Neuronal stem cell (in vitro differentiated cells): ENCODE results near the gene TMCO5A.
"Not testable (repeated sequence)": the region's sequence is repeated elsewhere in the genome, so short reads cannot be mapped to it uniquely, and the experiment has no call there.

ENCODE experiments used
- DNase-seq: peaks from one replicate; pipeline ENCODE4 v3.0.0-alpha.2; 2013; ENCODE audit warnings: low spot score
- H2AFZ ChIP-seq: one replicate; pipeline ENCODE4 v1.6.1; 2013; ENCODE audit warnings: mild to moderate bottlenecking, low read length, inconsistent platforms
- H2AK5ac ChIP-seq: 2 replicates; pipeline ENCODE4 v1.6.1; 2013; ENCODE audit warnings: low read depth, mild to moderate bottlenecking, inconsistent platforms, low read length, moderate library complexity, mixed read lengths
- H2BK120ac ChIP-seq: 2 replicates; pipeline ENCODE4 v1.6.1; 2013; ENCODE audit warnings: low read depth, mild to moderate bottlenecking, inconsistent platforms, low read length, moderate library complexity, mixed read lengths
- H2BK12ac ChIP-seq: one replicate; pipeline ENCODE4 v1.6.1; 2013; ENCODE audit warnings: low read length, inconsistent platforms
- H2BK15ac ChIP-seq: 2 replicates; pipeline ENCODE4 v1.6.1; 2013; ENCODE audit warnings: mild to moderate bottlenecking, low read length, inconsistent platforms, mixed read lengths
- H2BK5ac ChIP-seq: one replicate; pipeline ENCODE4 v1.6.1; 2013; ENCODE audit warnings: inconsistent platforms, mild to moderate bottlenecking, low read length, moderate library complexity
- H3K14ac ChIP-seq: one replicate; pipeline ENCODE4 v1.6.1; 2013; ENCODE audit warnings: low read length, inconsistent platforms
- H3K18ac ChIP-seq: 2 replicates; pipeline ENCODE4 v1.6.1; 2013; ENCODE audit warnings: low read length, inconsistent platforms
- H3K23ac ChIP-seq: 2 replicates; pipeline ENCODE4 v1.6.1; 2013; ENCODE audit warnings: low read depth, mild to moderate bottlenecking, mixed read lengths, low read length, inconsistent platforms; ENCODE audit not compliant: poor library complexity
- H3K27ac ChIP-seq: replicated peaks from 3 replicates; pipeline ENCODE4 v1.5.1; 2013; ENCODE audit warnings: low read length, inconsistent platforms
- H3K27me3 ChIP-seq, 3 experiments: 2 replicates each; pipeline ENCODE4 v1.6.1; 2013; ENCODE audit warnings: low read length in 3 of 3, mild to moderate bottlenecking in 2 of 3, inconsistent platforms in 1 of 3, low read depth in 1 of 3, mixed read lengths in 1 of 3, moderate library complexity in 1 of 3; ENCODE audit not compliant: control insufficient read depth in 3 of 3, insufficient read depth in 3 of 3
- H3K36me3 ChIP-seq, 2 donors: replicated peaks in 1 of 2; 2 replicates each; pipeline ENCODE4 v1.6.1; 2013; ENCODE audit warnings: low read length in 2 of 2; ENCODE audit not compliant: control insufficient read depth in 2 of 2, insufficient read depth in 2 of 2
- H3K4ac ChIP-seq: 2 replicates; pipeline ENCODE4 v1.6.1; 2013; ENCODE audit warnings: inconsistent platforms, mild to moderate bottlenecking, low read length, moderate library complexity
- H3K4me1 ChIP-seq, 2 donors: 1 replicate in 1 of 2; 2 replicates in 1 of 2; pipeline ENCODE4 v1.6.1; 2013; ENCODE audit warnings: low read length in 2 of 2, low read depth in 1 of 2; ENCODE audit not compliant: control insufficient read depth in 2 of 2, insufficient read depth in 1 of 2
- H3K4me2 ChIP-seq: one replicate; pipeline ENCODE4 v1.6.1; 2013; ENCODE audit warnings: mild to moderate bottlenecking, low read length, inconsistent platforms; ENCODE audit not compliant: insufficient read depth, poor library complexity, severe bottlenecking
- H3K4me3 ChIP-seq, 2 donors: 2 replicates each; pipeline ENCODE4 v1.5.1; 2013; ENCODE audit warnings: low read length in 2 of 2, mild to moderate bottlenecking in 2 of 2, inconsistent platforms in 1 of 2, moderate library complexity in 1 of 2
- H3K79me1 ChIP-seq: one replicate; pipeline ENCODE4 v1.6.1; 2013; ENCODE audit warnings: low read depth, mild to moderate bottlenecking, inconsistent platforms, low read length, moderate library complexity
- H3K9ac ChIP-seq: one replicate; pipeline ENCODE4 v1.6.1; 2013; ENCODE audit warnings: mild to moderate bottlenecking, low read depth, low read length, inconsistent platforms; ENCODE audit not compliant: poor library complexity
- H3K9me3 ChIP-seq, 2 donors: replicated peaks in 1 of 2; 2 replicates each; pipeline versions ENCODE3 to v1.6.1; 2013; ENCODE audit warnings: low read length in 2 of 2, mild to moderate bottlenecking in 2 of 2, inconsistent platforms in 1 of 2, low read depth in 1 of 2, mixed read lengths in 1 of 2, moderate library complexity in 1 of 2; ENCODE audit not compliant: control insufficient read depth in 2 of 2, insufficient read depth in 1 of 2
- H4K8ac ChIP-seq: one replicate; pipeline ENCODE4 v1.6.1; 2013; ENCODE audit warnings: low read depth, mild to moderate bottlenecking, inconsistent platforms, low read length, moderate library complexity
- H4K91ac ChIP-seq: one replicate; pipeline ENCODE4 v1.6.1; 2013; ENCODE audit warnings: low read length, low read depth, mild to moderate bottlenecking, inconsistent platforms; ENCODE audit not compliant: poor library complexity
- WGBS, 2 donors: extraction: QIAGEN DNeasy Blood & Tissue Kit; methylation state at CpG; one replicate each; pipeline ENCODE4 v1.1.7; 2013; ENCODE audit warnings: missing lambda C conversion rate in 2 of 2, mixed read lengths in 1 of 2; ENCODE audit not compliant: insufficient read length in 2 of 2, insufficient replicate concordance in 1 of 2; ENCODE audit errors: extremely low coverage in 2 of 2; 5-methylcytosine and 5-hydroxymethylcytosine counted together

Gene TMCO5A

DNA sequence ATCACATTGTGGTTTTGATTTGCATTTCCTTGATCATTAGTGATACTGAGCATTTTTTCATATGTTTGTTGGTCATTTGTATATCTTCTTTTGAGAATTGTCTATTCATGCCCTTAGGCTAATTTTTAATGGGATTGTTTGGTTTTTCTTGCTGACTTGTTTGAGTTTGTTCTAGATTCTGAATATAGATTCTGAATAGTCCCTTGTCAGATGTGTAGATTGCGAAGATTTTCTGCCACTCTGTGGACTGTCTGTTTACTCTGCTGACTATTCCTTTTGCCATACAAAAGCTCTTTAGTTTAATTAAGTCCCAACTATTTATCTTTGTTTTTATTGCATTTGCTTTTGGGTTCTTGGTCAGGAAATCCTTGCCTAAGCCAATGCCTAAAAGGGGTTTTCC, 26.3 kb downstream of the TMCO5A start:
- H2BK5ac ChIP-seq, H3K27me3 ChIP-seq, H3K4me1 ChIP-seq, H3K23ac ChIP-seq, H3K79me1 ChIP-seq, H2BK12ac ChIP-seq, H2BK120ac ChIP-seq, H3K4ac ChIP-seq, H3K14ac ChIP-seq, H3K18ac ChIP-seq, H4K8ac ChIP-seq, H2BK15ac ChIP-seq, H3K4me3 ChIP-seq, H3K4me2 ChIP-seq, H4K91ac ChIP-seq, H3K9ac ChIP-seq, H3K9me3 ChIP-seq, H3K36me3 ChIP-seq, DNase-seq, H3K27ac ChIP-seq, H2AK5ac ChIP-seq, H2AFZ ChIP-seq: not testable (repeated sequence)
- no CpG with 5 or more reads among the region's 1 CpG for WGBS, 2 donors

DNA sequence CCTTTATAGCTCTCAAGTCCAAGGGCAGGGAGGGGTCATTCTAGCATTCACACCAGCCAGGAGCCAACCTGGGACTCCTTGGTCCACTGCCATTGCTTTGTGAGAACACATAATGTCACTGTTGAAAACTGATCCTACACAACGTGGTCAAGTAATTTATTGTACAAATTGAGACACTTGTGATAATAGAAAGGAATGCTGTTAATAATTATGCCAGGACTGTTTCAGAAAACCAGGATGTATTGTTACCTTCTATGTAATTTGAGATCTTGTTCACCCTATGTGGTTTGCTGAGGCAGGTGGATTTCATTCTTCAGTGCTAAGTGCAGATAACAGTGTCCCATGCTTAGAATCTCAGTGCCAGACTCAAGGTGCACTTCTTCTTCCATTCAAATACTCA, 33.3 kb downstream of the TMCO5A start:
- Histone ChIP-seq H3K9me3 (no peaks in the 10 kb centered on the region), H2BK15ac (no peak overlapping the region), H3K4me3 (no peak overlapping the region), H3K14ac (no peak overlapping the region), H2BK120ac (no peak overlapping the region), H3K27ac (no peak overlapping the region), H3K4ac (no peak overlapping the region), H4K8ac (no peak overlapping the region), H3K79me1 (no peaks in the 10 kb centered on the region), H3K4me2 (no peak overlapping the region), H2BK5ac (no peak overlapping the region), H3K23ac (no peak overlapping the region), H4K91ac (no peak overlapping the region), H3K4me1 (no peaks in the 10 kb centered on the region), H2AK5ac (no peak overlapping the region), H2AFZ (no peak overlapping the region), H3K9ac (no peak overlapping the region), H3K18ac (no peak overlapping the region), H3K27me3 (peaks cover 0 to 5% (median 0%) of the 10 kb centered on the region in 3 experiments), H3K36me3 (no peaks in the 10 kb centered on the region), H2BK12ac (no peak overlapping the region)
- no peak for DNase-seq
- no CpG with 5 or more reads among the region's 1 CpG for WGBS, 2 donors

DNA sequence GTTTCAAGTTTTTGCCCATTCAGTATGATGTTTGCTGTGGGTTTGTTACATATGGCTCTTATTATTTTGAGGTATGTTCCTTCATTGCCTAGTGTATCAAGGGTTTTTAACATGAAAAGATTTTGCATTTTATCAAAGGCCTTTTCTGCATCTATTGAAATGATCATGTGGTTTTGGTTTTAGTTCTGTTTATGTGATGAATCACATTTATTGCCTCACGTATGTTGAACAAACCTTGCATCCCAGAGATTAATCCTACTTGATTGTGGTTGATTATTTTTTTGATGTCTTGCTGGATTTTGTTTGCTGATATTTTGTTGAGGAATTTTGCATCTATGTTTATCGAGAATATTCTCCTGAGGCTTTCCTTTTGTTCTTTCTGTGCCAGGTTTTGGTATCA, 39.4 kb downstream of the TMCO5A start:
- no peaks in the 10 kb centered on the region for H3K36me3 ChIP-seq
- no peak overlapping the region for H2AK5ac ChIP-seq
- H4K8ac ChIP-seq, result no peak overlapping the region
- no peaks in the 10 kb centered on the region for H3K4me1 ChIP-seq
- H3K9me3 ChIP-seq, result no peaks in the 10 kb centered on the region
- no peak overlapping the region for H3K18ac ChIP-seq
- H3K14ac ChIP-seq, result no peak overlapping the region
- no peak overlapping the region for H3K4me2 ChIP-seq
- H3K9ac ChIP-seq, result no peak overlapping the region
- H2AFZ ChIP-seq, result no peak overlapping the region
- H3K27ac ChIP-seq, result no peak overlapping the region
- H3K23ac ChIP-seq, result no peak overlapping the region
- H3K4me3 ChIP-seq, result no peak overlapping the region
- no peak overlapping the region for H2BK12ac ChIP-seq
- H3K27me3 ChIP-seq, result no peaks in the 10 kb centered on the region
- no peak overlapping the region for H2BK15ac ChIP-seq
- no peak overlapping the region for H4K91ac ChIP-seq
- WGBS, 2 donors, result no CpG with 5 or more reads among the region's 2 CpGs
- no peak overlapping the region for H2BK120ac ChIP-seq
- no peaks in the 10 kb centered on the region for H3K79me1 ChIP-seq
- no peak for DNase-seq
- H2BK5ac ChIP-seq, result no peak overlapping the region
- no peak overlapping the region for H3K4ac ChIP-seq

DNA sequence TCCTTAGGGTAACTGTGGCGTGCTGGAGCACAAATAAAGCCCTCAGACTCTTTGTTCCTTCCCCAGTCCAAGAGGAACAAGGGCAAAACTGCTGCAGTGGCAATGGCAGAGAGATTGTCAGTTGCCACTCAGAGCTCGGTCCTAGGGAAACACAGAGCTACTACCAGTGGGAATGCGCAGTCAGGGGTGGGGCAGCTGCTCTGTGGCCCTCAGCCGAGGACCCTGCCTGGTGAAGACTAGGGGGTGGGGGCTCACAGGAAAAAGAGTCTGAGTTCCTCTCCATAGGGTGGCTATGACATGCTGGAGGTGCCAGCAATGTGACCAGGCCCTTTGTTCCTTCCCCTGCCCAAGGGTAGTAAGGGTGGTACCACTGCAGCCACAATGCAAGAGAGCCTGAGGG, 43.8 kb downstream of the TMCO5A start:
- no peaks in the 10 kb centered on the region for H3K27me3 ChIP-seq
- H2BK5ac ChIP-seq, result no peak overlapping the region
- no peak overlapping the region for H2BK12ac ChIP-seq
- no peak overlapping the region for H3K4me3 ChIP-seq
- H3K4ac ChIP-seq, result no peak overlapping the region
- no peak overlapping the region for H2BK15ac ChIP-seq
- H3K36me3 ChIP-seq, result no peaks in the 10 kb centered on the region
- no peak overlapping the region for H3K9ac ChIP-seq
- no peak overlapping the region for H3K18ac ChIP-seq
- no peak overlapping the region for H4K8ac ChIP-seq
- H3K4me2 ChIP-seq, result no peak overlapping the region
- no peak overlapping the region for H2BK120ac ChIP-seq
- H2AFZ ChIP-seq, result no peak overlapping the region
- no peak overlapping the region for H4K91ac ChIP-seq
- no peaks in the 10 kb centered on the region for H3K9me3 ChIP-seq
- H2AK5ac ChIP-seq, result no peak overlapping the region
- H3K27ac ChIP-seq, result no peak overlapping the region
- no peak for DNase-seq
- no peak overlapping the region for H3K14ac ChIP-seq
- no peaks in the 10 kb centered on the region for H3K4me1 ChIP-seq
- WGBS, 2 donors, result no CpG with 5 or more reads among the region's 4 CpGs
- H3K23ac ChIP-seq, result no peak overlapping the region
- no peaks in the 10 kb centered on the region for H3K79me1 ChIP-seq
